GM21515 (cell line): ENCODE data around the gene DIPK1A.
A peak's percentile ranks its signal among the peaks of the same experiment; 100 is the strongest.
"Not testable (repeated sequence)": the region's sequence is repeated elsewhere in the genome, so short reads cannot be mapped to it uniquely, and the experiment has no call there.

Experiments
- ATAC-seq: cut with Tn5 transposase; IDR thresholded peaks from one replicate; pipeline ENCODE4 v1.9.1; 2021; ENCODE audit not compliant: unreplicated experiment

DIPK1A gene

DNA sequence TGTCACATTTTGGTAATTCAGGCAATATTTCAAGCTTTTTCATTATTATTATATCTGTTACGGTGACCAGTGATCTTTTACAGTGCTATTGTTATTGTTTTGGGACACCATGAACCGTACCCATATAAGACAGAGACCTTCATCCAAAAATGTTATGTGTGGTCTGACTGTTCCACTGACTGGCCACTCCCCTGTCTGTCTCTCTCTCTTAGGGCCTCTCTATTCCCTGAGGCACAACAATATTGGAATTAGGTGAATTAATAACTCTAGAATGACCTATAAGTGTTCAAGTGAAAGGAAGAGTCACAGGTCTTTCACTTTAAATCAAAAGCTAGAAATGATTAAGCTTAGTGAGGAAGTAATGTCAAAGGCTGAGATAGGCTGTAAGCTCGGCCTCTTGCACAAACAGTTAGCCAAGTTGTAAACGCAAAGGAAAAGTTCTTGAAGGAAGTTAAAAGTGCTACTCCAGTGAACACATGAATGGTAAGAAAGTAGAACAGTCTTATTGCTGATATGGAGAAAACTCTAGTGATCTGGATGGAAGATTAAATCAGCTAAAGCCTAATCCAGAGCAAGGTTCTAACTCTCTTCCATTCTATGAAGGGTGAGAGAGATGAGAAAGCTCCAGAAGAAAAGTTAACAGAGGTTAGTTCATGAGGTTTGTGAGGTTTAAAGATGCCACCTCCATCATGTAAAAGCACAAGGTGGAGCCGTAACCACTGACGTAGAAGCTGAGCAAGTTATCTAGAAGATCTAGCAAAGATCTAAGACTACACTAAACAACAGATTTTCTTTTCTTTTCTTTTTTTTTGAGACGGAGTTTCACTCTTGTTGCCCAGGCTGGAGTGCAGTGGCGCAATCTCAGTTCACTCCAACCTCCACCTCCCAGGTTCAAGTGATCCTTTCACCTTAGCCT, 19.7 kb upstream of the DIPK1A start:
- peak; percentile 47 for ATAC-seq

DNA sequence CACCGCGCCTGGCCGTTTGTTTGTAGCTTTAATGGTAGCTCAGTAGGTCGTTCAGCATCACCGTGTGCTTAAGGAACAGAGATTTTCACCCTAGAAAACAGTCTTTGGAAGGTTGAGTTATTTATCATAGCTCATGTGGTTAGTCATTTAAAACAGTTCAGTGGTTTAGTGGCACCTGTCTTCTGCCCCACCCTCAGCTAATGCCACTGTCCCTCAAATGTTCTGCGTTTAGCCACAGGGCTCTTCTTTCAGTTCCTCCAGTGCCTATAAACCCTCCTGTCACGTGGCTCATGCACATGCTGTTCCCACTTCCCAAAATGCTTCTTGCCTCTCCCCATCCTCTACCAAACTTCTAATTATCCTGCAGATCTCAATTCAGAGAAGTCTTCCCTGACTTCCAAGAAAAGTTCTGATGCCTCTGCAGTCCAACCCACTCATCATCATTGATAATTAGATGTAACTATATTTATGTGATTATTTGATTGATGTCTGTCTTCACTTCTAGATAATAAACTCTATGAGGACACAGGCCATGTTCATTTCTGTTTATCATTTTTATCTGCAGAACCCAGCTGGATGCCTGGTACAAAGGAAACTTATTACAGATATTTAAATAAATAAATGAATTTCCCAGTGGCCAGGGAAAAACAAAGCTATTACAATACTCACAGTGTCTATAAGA, 14.4 kb upstream of the DIPK1A start:
- ATAC-seq: peak; percentile 68

DNA sequence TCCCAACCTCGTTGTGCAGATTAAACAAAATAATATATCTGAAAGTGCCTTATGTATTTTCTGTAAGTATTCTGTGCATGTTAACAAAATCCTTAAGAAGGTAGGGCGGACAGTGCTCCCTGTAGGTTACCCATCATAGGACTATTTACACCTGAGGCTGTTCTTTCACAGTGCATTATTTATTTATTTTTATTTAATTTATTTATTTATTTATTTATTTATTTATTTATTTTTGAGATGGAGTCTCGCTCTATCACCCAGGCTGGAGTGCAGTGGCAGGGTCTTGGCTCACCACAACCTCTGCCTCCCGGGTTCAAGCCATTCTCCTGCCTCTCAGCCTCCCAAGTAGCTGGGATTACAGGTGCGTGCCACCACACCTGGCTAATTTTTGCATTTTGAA, 12.8 kb upstream of the DIPK1A start:
- ATAC-seq: not testable (repeated sequence)

DNA sequence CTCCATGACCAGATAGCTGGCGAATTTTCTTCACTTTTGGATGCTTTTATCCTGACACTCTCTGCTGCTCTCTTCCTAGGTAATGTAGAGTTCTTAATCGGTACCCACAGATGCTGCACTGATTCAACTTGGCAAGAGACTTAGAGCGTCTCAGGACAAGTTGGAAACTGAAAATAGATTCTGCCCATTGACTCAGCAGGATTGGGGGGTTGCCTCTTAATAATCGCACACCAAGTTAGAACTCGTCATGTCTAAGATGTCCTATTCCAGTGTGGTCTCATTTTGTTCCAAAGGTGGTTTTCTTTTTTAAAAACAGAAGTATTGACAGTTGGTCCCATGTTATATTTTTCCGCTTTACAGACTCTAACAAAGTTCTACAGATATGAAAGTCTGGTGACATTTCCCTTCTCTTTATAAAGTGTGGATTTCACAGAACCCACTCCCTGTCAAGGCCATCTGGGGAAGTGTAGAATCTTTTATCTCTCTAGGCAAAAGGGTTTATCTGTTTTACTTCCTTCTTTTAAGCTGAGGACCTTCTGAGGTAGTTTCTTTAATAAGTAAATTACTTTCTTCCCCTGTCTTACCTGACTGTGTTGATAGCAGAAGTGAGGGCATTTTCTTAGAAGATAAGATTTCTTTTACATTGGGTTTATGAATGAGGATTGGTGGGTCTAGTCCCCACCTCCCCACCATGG, 12.1 kb upstream of the DIPK1A start:
- ATAC-seq: no peak

DNA sequence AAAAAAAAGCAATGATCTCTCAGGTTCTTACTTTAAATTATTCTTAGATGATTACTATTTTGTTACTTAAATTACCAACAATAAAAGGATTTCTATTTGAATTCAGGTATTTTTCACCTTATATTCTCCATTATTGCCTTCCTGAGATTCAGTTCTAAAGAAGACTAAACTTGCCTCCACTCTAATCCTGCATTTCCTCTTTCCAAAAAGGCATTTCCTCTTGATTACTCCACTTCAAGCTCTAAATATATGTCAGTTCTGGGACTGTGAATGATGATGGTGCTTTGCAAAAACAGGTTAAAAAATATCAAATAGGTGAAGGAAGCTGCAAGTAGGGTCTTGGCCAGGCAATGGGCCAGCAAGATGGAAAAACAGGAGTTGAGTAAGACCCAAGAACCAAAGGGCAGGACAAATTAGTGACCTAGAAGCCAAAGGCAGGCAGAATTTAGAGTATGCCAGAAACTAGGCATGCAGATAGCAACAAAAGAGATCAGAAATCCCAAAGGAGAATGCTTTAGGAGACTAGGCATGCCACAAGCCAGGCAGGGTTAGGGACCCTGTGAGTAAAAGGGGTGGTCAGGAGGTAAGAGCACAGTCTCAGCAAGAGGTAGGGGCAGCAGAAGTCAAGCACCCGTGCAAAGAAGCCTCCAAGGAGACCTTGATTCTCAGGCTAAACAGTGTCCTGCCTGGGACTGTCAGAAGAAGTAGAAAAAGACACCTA, 11.3 kb upstream of the DIPK1A start:
- no peak for ATAC-seq

DNA sequence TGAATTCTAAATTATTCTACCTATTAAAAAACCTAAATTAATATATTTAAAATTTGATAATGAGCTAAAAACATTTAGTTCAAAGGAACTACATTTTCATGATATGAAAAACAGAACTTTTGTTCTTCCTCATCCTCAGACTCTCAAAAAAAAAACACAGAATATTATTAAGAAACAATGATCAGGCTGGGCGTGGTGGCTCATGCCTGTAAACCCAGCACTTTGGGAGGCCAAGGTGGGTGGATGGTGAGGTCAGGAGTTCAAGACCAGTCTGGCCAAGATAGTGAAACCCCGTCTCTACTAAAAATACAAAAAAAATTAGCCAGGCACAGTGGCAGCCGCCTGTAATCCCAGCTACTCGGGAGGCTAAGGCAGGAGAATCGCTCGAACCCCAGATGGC, 10.7 kb upstream of the DIPK1A start:
- ATAC-seq: not testable (repeated sequence)

DNA sequence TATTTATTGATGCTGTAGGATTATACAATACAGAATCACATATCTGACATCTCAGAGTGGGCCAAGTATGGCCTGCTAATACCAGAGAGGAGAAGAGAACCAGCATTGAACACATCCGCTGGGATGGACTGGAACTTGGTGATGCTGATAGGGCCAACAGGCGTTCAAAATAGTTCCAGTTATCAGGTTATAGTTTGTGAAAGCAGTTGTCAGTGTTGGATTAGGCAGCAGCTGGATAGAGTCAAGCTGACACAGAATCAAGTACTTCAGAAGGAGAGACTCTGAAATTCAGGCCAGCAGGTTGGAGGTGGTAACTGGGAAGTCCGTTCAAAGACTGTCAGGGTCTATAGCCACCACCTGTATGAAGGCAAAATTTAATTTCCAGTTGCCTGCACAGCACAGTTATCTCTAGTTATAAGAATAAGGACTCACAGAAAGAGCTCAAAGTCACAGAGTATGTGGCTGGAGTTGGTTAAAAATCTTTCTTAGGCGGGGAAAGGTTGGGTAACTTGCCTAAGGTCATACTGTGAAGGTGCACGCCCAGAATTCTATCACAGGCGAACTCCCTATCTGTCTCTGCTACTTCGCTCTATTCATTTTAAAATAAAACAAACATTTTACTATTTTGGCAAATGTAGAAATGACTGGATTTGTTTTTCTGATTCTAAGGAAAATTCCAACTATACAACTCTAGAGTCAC, 9.9 kb upstream of the DIPK1A start:
- no peak for ATAC-seq

DNA sequence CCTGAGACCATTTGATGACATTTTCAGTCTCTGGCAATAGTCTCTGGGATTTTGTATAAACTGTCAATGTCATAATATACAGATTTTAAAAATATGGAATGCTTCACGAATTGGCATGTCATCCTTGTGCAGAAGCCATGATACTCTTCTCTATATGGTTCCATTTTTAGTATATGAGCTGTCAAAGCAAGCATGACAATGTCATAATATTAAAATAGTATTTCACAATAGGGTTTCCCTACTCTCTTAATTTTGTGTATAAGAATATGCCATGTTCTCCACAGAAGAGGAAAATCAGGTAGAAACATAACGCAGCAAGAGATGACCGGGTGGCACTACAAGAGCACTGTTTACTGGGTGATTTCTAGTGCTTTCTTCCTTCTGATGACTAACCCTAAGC, 8.3 kb upstream of the DIPK1A start:
- ATAC-seq: no peak

DNA sequence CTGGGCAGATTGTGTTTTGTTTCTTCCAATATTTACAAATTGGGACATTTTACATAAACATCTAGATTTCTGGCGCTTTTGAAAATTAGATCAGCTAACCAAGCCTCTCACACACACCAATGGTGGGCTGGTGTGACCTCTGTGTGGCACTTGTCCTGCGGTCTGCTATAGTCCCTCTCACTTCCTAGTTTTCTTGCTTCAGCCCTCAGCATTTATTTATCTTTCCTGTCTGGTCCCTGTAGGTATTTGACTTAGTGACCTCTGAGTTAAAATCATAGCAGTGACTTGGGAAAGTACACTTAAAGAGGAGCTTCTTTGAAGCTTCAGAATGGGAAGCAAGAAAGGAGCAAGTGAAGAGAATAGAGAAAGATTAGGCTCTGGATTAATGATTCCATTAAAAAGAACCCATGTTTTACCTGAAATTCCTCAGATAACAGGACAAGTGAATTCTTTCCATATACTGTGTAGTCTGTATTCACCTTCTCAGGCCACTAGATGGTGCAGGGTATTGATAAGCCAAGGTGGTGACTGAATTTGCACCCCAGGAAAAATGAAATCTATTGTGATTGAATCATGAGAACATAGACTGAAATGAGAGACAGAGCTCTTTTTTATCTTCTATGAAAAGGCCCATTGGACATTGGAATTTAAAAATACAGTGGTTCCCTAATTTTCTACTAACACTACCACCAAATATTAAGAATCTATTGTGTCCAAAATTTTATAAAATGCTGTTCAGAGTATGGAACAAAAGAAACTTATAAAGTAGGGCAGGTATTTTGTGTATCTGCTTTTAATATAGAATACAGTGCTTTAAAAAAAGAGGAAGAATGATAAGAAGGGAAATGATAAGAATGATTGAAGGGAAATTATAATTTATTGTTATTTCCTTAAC, 7.1 kb upstream of the DIPK1A start:
- peak; percentile 68 for ATAC-seq

DNA sequence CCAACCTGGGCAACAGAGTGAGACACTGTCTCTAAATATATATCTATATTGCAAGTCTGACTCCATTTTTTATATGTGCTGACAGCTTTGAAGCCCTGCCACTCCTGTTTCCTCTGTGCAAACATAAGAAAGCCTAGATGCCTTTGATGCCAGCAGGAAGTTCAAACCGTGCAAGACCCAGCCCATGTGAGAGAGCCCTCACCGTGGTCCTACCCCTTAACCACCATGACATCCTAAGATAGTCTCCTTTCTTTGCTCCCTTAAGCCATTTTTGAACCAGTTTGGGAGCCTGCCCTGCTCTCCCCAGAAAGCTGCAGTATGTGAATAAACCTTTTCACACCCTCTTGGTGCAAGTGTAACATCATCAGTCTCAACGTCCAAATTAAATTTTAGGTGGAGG, 3.7 kb upstream of the DIPK1A start:
- ATAC-seq: no peak

DNA sequence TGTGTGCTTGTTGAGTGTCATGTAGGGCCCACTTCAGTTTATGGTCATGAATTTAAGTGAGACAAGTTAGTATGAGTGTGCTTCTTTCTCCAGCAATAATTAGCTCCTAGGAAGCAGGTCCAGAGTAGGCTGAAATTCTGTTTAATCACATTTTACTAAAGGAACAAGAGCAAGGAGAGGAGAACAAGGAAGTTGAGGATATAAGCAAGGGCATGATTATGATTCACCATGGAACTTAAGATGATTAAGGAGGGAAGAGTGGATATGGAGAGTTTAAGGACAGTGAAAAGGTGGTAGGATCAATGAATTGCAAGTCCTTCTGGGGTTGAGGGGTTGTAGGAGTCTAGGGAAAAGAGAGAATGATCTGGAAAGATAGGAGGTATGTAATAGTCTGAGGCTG, 3.1 kb upstream of the DIPK1A start:
- no peak for ATAC-seq

DNA sequence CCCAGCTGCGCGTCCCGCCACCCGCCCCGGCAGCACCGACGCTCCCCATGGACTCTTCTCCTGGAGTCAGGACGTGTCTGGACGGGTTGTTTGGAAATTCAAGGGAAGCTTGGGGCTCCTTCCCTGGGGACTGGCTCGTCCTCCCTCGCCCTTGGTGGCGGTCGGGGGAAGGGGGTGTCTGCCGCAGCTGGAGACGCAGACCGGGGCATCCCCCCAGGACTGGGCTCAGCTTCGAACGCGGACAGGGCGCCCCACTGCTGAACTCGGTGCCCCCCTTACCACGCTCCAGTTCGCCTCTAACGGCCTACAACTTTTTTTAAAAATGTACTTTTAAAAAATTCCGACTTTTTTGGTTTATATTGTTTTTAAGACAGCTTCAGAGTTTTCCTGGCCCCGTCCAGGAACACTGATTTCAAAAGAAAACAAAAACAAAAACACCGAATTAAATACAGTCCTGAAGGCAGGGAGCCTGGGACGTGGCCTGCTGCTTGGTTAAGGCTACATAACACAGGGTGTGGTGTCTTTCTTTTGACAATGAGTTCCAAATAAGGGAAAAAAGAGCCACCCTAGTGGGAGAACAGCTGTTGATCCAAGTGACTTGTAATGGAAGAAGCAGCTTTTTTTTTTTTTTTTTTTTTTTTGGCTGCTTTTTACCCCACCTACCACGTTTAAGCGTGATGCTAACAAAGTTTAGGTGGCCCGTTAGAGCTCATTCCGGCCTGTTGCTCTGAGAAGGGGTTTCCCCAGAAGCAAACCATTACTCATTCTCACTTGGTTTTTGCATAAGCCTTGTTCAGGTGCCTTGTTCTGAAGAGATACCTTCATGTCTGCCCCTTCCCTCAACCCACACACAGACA, 862 bp upstream of the DIPK1A start:
- ATAC-seq: peak; percentile 54

DNA sequence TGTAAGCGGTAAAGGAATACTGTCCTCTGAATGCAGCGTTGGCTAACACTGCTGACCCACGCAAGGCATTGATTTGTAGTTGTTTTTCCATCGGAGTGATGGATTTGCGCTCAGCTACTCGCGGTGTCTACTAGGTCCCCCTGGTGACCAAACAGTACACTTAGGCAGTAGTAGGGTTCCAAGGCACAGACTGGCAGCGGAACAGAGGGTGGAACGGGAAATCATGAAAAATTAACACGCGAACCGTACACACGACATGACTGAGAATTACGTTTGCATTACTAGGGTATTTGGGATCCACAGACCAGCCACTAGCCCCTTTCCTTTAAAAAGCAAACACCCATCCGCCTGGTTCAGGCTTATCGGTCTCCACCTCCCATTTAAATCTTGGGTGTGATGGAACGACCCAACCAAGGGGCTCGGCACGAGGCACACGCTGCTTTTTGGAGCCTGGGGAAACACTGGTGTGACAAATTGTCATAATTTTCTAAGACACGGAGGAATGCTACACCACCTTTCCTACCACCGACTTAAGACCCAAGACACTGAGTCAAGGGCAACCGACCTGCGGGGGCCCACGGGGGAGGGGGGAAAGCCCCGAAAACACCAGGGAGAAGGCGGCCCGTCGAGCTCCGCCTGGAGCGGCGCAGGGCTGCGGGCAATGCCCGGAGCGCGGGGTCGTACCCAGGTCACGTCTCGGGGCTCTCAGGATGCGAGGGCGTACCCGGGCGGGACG, 699 bp downstream of the DIPK1A start:
- peak; percentile 36 for ATAC-seq

DNA sequence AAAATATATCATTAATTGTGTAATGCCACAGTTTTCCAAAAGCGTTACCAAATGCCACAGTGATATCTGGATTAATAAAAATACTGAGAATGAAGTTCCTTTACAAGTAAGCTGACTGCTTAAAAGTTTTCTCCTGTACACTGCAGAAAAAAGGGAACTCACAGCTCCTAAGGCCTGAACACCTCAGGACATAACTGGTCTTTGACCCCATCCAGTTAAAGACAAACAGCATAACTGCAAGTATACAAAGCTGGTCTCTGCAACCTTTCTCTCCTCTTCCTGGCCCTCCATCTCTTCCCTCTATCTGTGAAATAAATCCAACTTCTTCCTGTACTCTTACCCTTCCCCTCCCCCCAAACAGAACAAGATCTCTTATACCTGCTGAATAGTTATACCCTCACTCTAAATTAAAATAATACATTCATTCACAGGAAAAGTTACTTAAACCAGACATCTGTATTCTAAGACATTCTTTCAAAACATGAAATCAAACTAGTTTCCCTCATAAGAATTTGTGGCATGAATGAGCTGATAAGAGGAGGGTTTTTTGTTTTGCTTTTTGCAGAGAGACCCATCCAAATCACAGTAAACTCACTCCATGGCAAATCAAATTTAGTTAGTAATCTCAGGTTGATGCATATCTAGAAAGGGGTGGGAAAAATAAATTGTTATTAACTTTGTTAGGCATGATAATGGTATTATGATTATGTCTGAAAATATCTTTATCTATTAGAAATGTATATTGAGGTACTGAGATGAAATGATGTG, 2.9 kb downstream of the DIPK1A start:
- ATAC-seq: no peak

DNA sequence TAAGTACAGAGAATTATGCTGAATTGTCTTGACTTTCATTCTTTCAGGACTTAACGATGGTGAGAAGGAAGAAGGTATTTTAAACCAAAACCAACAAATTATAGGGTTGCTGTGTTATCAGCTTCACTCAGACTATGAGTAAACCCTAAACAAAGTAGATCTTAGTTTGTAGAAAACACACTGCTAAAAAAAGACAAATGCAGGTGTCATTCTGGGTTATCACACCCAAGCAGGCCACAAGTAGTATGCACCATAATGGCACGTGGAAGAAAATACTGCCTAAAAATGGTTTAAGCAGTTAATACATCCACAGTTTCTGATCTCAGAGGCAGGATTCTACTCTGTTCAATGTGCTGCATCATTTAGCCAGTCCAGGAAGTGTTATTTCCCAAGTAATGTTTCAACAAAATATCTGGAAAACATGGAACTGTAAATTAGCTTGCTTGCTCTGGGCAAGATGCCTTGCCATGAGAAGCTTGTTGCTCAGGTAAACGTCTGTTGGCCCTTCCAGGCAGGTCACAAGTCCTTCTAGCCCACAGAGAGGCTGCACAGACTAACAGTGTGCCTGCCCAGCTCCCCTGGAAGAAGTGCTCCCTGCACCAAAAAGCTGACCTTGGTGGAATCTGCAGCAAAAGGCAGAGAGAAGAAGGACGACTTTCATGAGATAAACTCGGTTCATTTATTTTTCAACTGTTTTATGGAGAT, 4.1 kb downstream of the DIPK1A start:
- peak; percentile 41 for ATAC-seq

DNA sequence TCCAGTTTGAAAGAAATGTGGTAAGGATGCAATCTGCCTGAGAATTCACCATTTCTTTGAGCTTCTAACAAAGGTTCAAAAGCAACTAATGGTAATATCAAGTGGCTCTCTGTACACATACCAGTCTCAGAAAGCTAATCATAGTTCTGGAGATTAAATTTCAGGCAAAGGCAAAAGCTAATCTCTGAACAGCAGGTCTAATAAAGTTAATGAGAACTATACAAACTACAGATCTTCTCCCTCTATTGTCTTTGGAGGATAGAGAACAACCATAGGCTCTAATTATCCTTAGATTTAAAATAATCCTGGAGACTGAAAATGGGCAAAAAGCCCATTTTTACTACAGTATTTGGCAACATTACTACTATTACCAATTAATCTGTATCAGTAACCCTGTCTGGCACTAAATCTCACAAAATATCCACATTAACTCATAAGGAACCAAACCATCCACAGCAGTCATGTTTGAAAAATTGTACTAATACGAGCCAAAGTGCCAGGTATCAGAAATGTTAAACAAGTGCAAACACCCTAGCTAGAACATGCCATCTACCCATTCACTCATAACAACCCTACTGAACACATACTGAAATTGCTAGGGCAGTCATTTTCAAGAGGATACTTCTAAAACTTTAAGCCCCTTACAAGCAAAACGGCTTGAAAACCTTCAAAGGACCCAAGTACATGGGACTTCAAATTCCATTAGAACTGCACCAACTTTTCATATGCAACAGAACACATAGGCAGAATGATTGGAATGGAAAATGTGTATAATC, 4.8 kb downstream of the DIPK1A start:
- ATAC-seq: no peak
